ENCODE measurements around the gene ENPP3. TPM values are rescaled to one million over a fixed set of nuclear protein-coding genes. Genes with fewer than 3 reads are reported as not detected.

Gene ENPP3
- total RNA-seq, 1 experiment from 2014 or later = not detected

- Histone ChIP-seq H3K36me3 (replicated peaks; ENCODE audit: control insufficient read depth, insufficient read depth, low read length) (no peaks in the 10 kb centered on the region), H3K27me3 (ENCODE audit: control insufficient read depth, insufficient read depth, low read length) (no peaks in the 10 kb centered on the region), H3K4me3 (ENCODE audit: insufficient read depth, low read depth, low read length) (no peak overlapping the region)
- no peak for DNase-seq
Measured at GRCh38 chr6:131765804-131766135, 128.7 kb downstream of the ENPP3 start.

GRCh38 chr6:131766631-131767030 lies 129.5 kb downstream of the ENPP3 start:
- no peak for DNase-seq
- Histone ChIP-seq H3K36me3 (replicated peaks; ENCODE audit: control insufficient read depth, insufficient read depth, low read length) (no peaks in the 10 kb centered on the region), H3K27me3 (ENCODE audit: control insufficient read depth, insufficient read depth, low read length) (no peaks in the 10 kb centered on the region), H3K4me3 (ENCODE audit: insufficient read depth, low read depth, low read length) (no peak overlapping the region)

- no peak overlapping the region for H3K4me3 ChIP-seq (ENCODE audit: insufficient read depth, low read depth, low read length)
- H3K27me3 ChIP-seq (ENCODE audit: control insufficient read depth, insufficient read depth, low read length) = no peaks in the 10 kb centered on the region
- no peaks in the 10 kb centered on the region for H3K36me3 ChIP-seq (replicated peaks; ENCODE audit: control insufficient read depth, insufficient read depth, low read length)
- DNase-seq = no peak
Measured at GRCh38 chr6:131768964-131769363, 131.9 kb downstream of the ENPP3 start.

GRCh38 chr6:131769385-131770141 lies 132.5 kb downstream of the ENPP3 start:
- H3K36me3 ChIP-seq (replicated peaks; ENCODE audit: control insufficient read depth, insufficient read depth, low read length) = no peaks in the 10 kb centered on the region
- H3K27me3 ChIP-seq (ENCODE audit: control insufficient read depth, insufficient read depth, low read length) = no peaks in the 10 kb centered on the region
- DNase-seq = no peak
- no peak overlapping the region for H3K4me3 ChIP-seq (ENCODE audit: insufficient read depth, low read depth, low read length)

- Histone ChIP-seq H3K4me3 (ENCODE audit: insufficient read depth, low read depth, low read length) (no peak overlapping the region), H3K27me3 (ENCODE audit: control insufficient read depth, insufficient read depth, low read length) (no peaks in the 10 kb centered on the region), H3K36me3 (replicated peaks; ENCODE audit: control insufficient read depth, insufficient read depth, low read length) (no peaks in the 10 kb centered on the region)
- no peak for DNase-seq
Measured at GRCh38 chr6:131770776-131771175, 133.7 kb downstream of the ENPP3 start.

- Histone ChIP-seq H3K4me3 (ENCODE audit: insufficient read depth, low read depth, low read length) (no peak overlapping the region), H3K36me3 (replicated peaks; ENCODE audit: control insufficient read depth, insufficient read depth, low read length) (no peaks in the 10 kb centered on the region), H3K27me3 (ENCODE audit: control insufficient read depth, insufficient read depth, low read length) (no peaks in the 10 kb centered on the region)
- DNase-seq = no peak
Measured at GRCh38 chr6:131773284-131773950, 136.3 kb downstream of the ENPP3 start.

- H3K4me3 ChIP-seq (ENCODE audit: insufficient read depth, low read depth, low read length) = no peak overlapping the region
- H3K27me3 ChIP-seq (ENCODE audit: control insufficient read depth, insufficient read depth, low read length) = no peaks in the 10 kb centered on the region; the same call in 1 of the 2 replicates
- no peak for DNase-seq
- no peaks in the 10 kb centered on the region for H3K36me3 ChIP-seq (replicated peaks; ENCODE audit: control insufficient read depth, insufficient read depth, low read length)
Measured at GRCh38 chr6:131775886-131776285, 138.8 kb downstream of the ENPP3 start.

GRCh38 chr6:131776985-131777384 lies 139.9 kb downstream of the ENPP3 start:
- Histone ChIP-seq H3K4me3 (ENCODE audit: insufficient read depth, low read depth, low read length) (no peak overlapping the region), H3K27me3 (ENCODE audit: control insufficient read depth, insufficient read depth, low read length) (no peaks in the 10 kb centered on the region; the same call in 1 of the 2 replicates), H3K36me3 (replicated peaks; ENCODE audit: control insufficient read depth, insufficient read depth, low read length) (no peaks in the 10 kb centered on the region)
- no peak for DNase-seq

- no peaks in the 10 kb centered on the region for H3K36me3 ChIP-seq (replicated peaks; ENCODE audit: control insufficient read depth, insufficient read depth, low read length)
Measured at GRCh38 chr6:131778169-131778568, 141.1 kb downstream of the ENPP3 start.

GRCh38 chr6:131779304-131779703 lies 142.2 kb downstream of the ENPP3 start:
- Histone ChIP-seq H3K36me3 (replicated peaks; ENCODE audit: control insufficient read depth, insufficient read depth, low read length) (no peaks in the 10 kb centered on the region), H3K4me3 (ENCODE audit: insufficient read depth, low read depth, low read length) (no peak overlapping the region), H3K27me3 (ENCODE audit: control insufficient read depth, insufficient read depth, low read length) (no peaks in the 10 kb centered on the region; the same call in 1 of the 2 replicates)
- no peak for DNase-seq

More at GRCh38 chr6:131778169-131778568, 141.1 kb downstream of the ENPP3 start:
- no peak overlapping the region for H3K4me3 ChIP-seq (ENCODE audit: insufficient read depth, low read depth, low read length)
- no peak for DNase-seq
- H3K27me3 ChIP-seq (ENCODE audit: control insufficient read depth, insufficient read depth, low read length) = no peaks in the 10 kb centered on the region; the same call in 1 of the 2 replicates

- DNase-seq = no peak
- no peaks in the 10 kb centered on the region; the same call in 1 of the 2 replicates for H3K27me3 ChIP-seq (ENCODE audit: control insufficient read depth, insufficient read depth, low read length)
- H3K36me3 ChIP-seq (replicated peaks; ENCODE audit: control insufficient read depth, insufficient read depth, low read length) = no peaks in the 10 kb centered on the region
- no peak overlapping the region for H3K4me3 ChIP-seq (ENCODE audit: insufficient read depth, low read depth, low read length)
Measured at GRCh38 chr6:131780600-131780999, 143.5 kb downstream of the ENPP3 start.

GRCh38 chr6:131781687-131782086 lies 144.6 kb downstream of the ENPP3 start:
- no peak for DNase-seq

GRCh38 chr6:131782764-131783163 lies 145.7 kb downstream of the ENPP3 start:
- H3K27me3 ChIP-seq (ENCODE audit: control insufficient read depth, insufficient read depth, low read length) = no peaks in the 10 kb centered on the region; the same call in 1 of the 2 replicates
- no peak for DNase-seq
- H3K36me3 ChIP-seq (replicated peaks; ENCODE audit: control insufficient read depth, insufficient read depth, low read length) = no peaks in the 10 kb centered on the region
- no peak overlapping the region for H3K4me3 ChIP-seq (ENCODE audit: insufficient read depth, low read depth, low read length)

More at GRCh38 chr6:131781687-131782086, 144.6 kb downstream of the ENPP3 start:
- Histone ChIP-seq H3K36me3 (replicated peaks; ENCODE audit: control insufficient read depth, insufficient read depth, low read length) (no peaks in the 10 kb centered on the region), H3K4me3 (ENCODE audit: insufficient read depth, low read depth, low read length) (no peak overlapping the region), H3K27me3 (ENCODE audit: control insufficient read depth, insufficient read depth, low read length) (no peaks in the 10 kb centered on the region; the same call in 1 of the 2 replicates)

- Histone ChIP-seq H3K36me3 (replicated peaks; ENCODE audit: control insufficient read depth, insufficient read depth, low read length) (no peaks in the 10 kb centered on the region), H3K4me3 (ENCODE audit: insufficient read depth, low read depth, low read length) (no peak overlapping the region), H3K27me3 (ENCODE audit: control insufficient read depth, insufficient read depth, low read length) (no peaks in the 10 kb centered on the region)
- DNase-seq = no peak
Measured at GRCh38 chr6:131784561-131784960, 147.5 kb downstream of the ENPP3 start.

GRCh38 chr6:131787079-131787478 lies 150.0 kb downstream of the ENPP3 start:
- no peak overlapping the region for H3K4me3 ChIP-seq (ENCODE audit: insufficient read depth, low read depth, low read length)
- no peaks in the 10 kb centered on the region for H3K36me3 ChIP-seq (replicated peaks; ENCODE audit: control insufficient read depth, insufficient read depth, low read length)
- DNase-seq = no peak

More at GRCh38 chr6:131787079-131787478, 150.0 kb downstream of the ENPP3 start:
- H3K27me3 ChIP-seq (ENCODE audit: control insufficient read depth, insufficient read depth, low read length) = no peaks in the 10 kb centered on the region

Measured in H7 (cell line).